K562 (cell line): ENCODE measurements around the gene MDM4. TPM values are rescaled to one million over a fixed set of nuclear protein-coding genes. Genes with fewer than 3 reads are reported as not detected.

Experiments used
- BCL6 ChIP-seq: fragments of 250-450 bp; sonication (Bioruptor Pico); IDR thresholded peaks from 2 replicates; pipeline ENCODE4 v1.4.0; 2020
- COPS2 ChIP-seq: fragments of 450-650 bp; conservative IDR thresholded peaks from 2 replicates; pipeline ENCODE4 v1.6.1; 2016; ENCODE audit warnings: mild to moderate bottlenecking, moderate library complexity
- CXXC5 ChIP-seq: fragments of 250-450 bp; sonication (Bioruptor Pico); IDR thresholded peaks from 2 replicates; pipeline ENCODE4 v1.8.0; 2022; ENCODE audit warnings: inconsistent platforms, mild to moderate bottlenecking, moderate library complexity
- FOXA3 ChIP-seq, 2 experiments: fragments of 450-650 bp in 1 of 2; sonication (generic) in 1 of 2; formaldehyde crosslinking; IDR thresholded peaks in 1 of 2; conservative IDR thresholded peaks in 1 of 2; 2 replicates each; pipeline versions ENCODE4 v1.4.0 to v1.8.0; 2020 to 2022; ENCODE audit warnings: mild to moderate bottlenecking in 2 of 2, missing genetic modification reagents in 1 of 2
- GATAD2B ChIP-seq: fragments of 450-650 bp; IDR thresholded peaks from 2 replicates; pipeline ENCODE4 v1.6.1; 2017; ENCODE audit warnings: mild to moderate bottlenecking, borderline replicate concordance
- ILK ChIP-seq: fragments of 450-650 bp; IDR thresholded peaks from 2 replicates; pipeline ENCODE4 v1.6.1; 2016; ENCODE audit warnings: missing genetic modification characterization, low read depth, mild to moderate bottlenecking, missing compliant biosample characterization, moderate library complexity, borderline replicate concordance
- KLF6 ChIP-seq: fragments of 250-450 bp; sonication (Bioruptor Pico); IDR thresholded peaks from 2 replicates; pipeline ENCODE4 v1.4.0; 2020; ENCODE audit warnings: mild to moderate bottlenecking, moderate library complexity, borderline replicate concordance
- MIER1 ChIP-seq: fragments of 450-650 bp; IDR thresholded peaks from 2 replicates; pipeline ENCODE4 v1.6.1; 2016; ENCODE audit warnings: antibody characterized with exemption, mild to moderate bottlenecking, low read depth
- MTA2 ChIP-seq: fragments of 450-650 bp; IDR thresholded peaks from 2 replicates; pipeline ENCODE4 v1.6.1; 2016; ENCODE audit warnings: low read depth
- RFX5 ChIP-seq: IDR thresholded peaks from 2 replicates; pipeline ENCODE4 v1.6.1; 2011; ENCODE audit warnings: low read depth, mild to moderate bottlenecking, improper control_type of control experiment, low read length
- SIX5 ChIP-seq, 2 experiments: IDR thresholded peaks; 2 replicates each; pipeline ENCODE4 v1.6.1; 2011; ENCODE audit warnings: low read length in 2 of 2, borderline replicate concordance in 1 of 2, low read depth in 1 of 2, mild to moderate bottlenecking in 1 of 2, moderate library complexity in 1 of 2; ENCODE audit not compliant: insufficient read depth in 1 of 2
- TBL1XR1 ChIP-seq, 2 experiments: IDR thresholded peaks; 2 replicates each; pipeline ENCODE4 v1.6.1; 2012; ENCODE audit warnings: improper control_type of control experiment in 2 of 2, low read length in 2 of 2, mild to moderate bottlenecking in 1 of 2
- TCF7 ChIP-seq: sonication (generic); IDR thresholded peaks from 2 replicates; pipeline ENCODE4 v1.6.1; 2016; ENCODE audit warnings: antibody characterized with exemption, borderline replicate concordance
- ZMIZ1 ChIP-seq, 2 experiments: fragments of 150-350 bp in 1 of 2; IDR thresholded peaks; 2 replicates each; pipeline ENCODE4 v1.6.1; 2012 to 2016; ENCODE audit warnings: low read depth in 2 of 2, low read length in 2 of 2, mild to moderate bottlenecking in 1 of 2, moderate library complexity in 1 of 2
- ZNF518B ChIP-seq: fragments of 250-450 bp; sonication (Bioruptor Pico); IDR thresholded peaks from 2 replicates; pipeline ENCODE4 v1.5.0; 2021; ENCODE audit warnings: mild to moderate bottlenecking, moderate library complexity
- ZNF696 ChIP-seq: fragments of 250-450 bp; sonication (Bioruptor Pico); conservative IDR thresholded peaks from 2 replicates; pipeline ENCODE4 v1.4.0; 2020; ENCODE audit warnings: mild to moderate bottlenecking, moderate library complexity
- ZNF707 ChIP-seq: fragments of 250-450 bp; sonication (Bioruptor Pico); conservative IDR thresholded peaks from 2 replicates; pipeline ENCODE4 v1.8.0; 2022; ENCODE audit warnings: inconsistent platforms, mild to moderate bottlenecking, moderate library complexity
- ZNF778 ChIP-seq: fragments of 450-650 bp; formaldehyde crosslinking; IDR thresholded peaks from 2 replicates; pipeline ENCODE4 v1.4.0; 2020; ENCODE audit warnings: mild to moderate bottlenecking, moderate library complexity
- polyA plus RNA-seq, 8 experiments: library from polyadenylated mRNA; depleted of rRNA in 4 of 8; stranded (reverse) in 5 of 8; unstranded in 3 of 8; fragments of >200 nt; fragmentation: Nextera tagmentation in 2 of 8; fragmentation: Illumina TruSeq in 1 of 8; extraction: Ambion mirVana in 2 of 8; extraction: Trizol in 1 of 8; gene quantifications; 2 replicates each; pipeline versions ENCODE4 v1.2.1 to v1.2.3, GENCODE V29; 2011 to 2014; ENCODE audit warnings: inconsistent platforms in 1 of 8, missing spikeins in 1 of 8
- total RNA-seq, 7 experiments: library from RNA; depleted of rRNA in 6 of 7; stranded (reverse); fragments of >200 nt in 6 of 7; fragmentation: Illumina TruSeq in 2 of 7; extraction: Trizol in 2 of 7; gene quantifications; 2 replicates each; pipeline versions ENCODE4 v1.2.1 to v1.2.3, GENCODE V29; 2011 to 2021; ENCODE audit warnings: low replicate concordance in 1 of 7
- TF ChIP-seq, protein P1 (sequence below): IDR thresholded peaks from 3 replicates; pipeline ENCODE4 v1.6.1; 2011; ENCODE audit warnings: borderline replicate concordance, mild to moderate bottlenecking; ENCODE audit not compliant: insufficient read length, insufficient read depth

The MDM4 gene
- total and polyA plus RNA-seq, 9 of the 15 experiments (the other 6 are each of a cell fraction or from before 2014, with no cell fraction given) = 3.3 to 61.7 (median 21.2) TPM

DNA sequence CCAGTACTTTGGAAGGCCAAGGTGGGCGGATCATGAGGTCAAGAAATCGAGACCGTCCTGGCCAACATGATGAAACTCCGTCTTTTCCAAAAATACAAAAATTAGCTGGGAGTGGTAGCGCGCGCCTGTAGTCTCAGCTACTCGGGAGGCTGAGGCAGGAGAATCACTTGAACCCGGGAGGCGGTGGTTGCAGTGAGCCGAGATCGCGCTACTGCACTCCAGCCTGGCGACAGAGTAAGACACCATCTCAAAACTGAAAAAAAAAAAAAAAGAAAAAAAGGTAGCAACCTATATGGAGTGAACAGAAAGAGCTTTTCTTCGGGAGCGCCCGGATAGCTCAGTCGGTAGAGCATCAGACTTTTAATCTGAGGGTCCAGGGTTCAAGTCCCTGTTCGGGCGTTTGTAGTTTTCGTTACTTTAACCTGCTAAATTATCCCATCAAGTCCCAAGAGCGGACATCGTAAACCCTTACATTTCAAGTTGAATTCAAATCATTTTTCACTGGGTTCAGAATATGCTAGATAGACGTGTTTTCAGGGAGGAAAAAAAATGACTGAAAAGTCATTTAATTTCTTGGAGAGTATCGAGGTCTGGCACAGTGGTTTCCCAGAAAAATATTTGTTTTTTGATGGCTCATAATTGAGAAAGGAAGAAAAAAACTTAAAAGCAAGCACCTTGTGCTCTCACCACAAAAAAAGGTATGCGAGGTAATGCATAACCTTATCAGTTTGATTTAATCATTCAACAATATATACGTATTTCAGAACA lies 9.8 kb upstream of the MDM4 start (continued):
- TF ChIP-seq, protein P1, sequence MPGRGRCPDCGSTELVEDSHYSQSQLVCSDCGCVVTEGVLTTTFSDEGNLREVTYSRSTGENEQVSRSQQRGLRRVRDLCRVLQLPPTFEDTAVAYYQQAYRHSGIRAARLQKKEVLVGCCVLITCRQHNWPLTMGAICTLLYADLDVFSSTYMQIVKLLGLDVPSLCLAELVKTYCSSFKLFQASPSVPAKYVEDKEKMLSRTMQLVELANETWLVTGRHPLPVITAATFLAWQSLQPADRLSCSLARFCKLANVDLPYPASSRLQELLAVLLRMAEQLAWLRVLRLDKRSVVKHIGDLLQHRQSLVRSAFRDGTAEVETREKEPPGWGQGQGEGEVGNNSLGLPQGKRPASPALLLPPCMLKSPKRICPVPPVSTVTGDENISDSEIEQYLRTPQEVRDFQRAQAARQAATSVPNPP = no peak
- TF ChIP-seq ZNF518B (CRISPR knock-in tag) = no peak
- no peak for TF ChIP-seq ZNF778
- peak; percentile 78; the same call in 1 of the 2 replicates for TF ChIP-seq ZNF696 (CRISPR knock-in tag)
- TF ChIP-seq GATAD2B = no peak
- no peak for TF ChIP-seq SIX5 (IDR thresholded peaks at IDR 0.05; ENCODE audit: borderline replicate concordance in 1 of 2, insufficient read depth in 1 of 2, low read depth in 1 of 2, low read length in 2 of 2)
- TF ChIP-seq COPS2 = no peak
- TF ChIP-seq ZMIZ1 (IDR thresholded peaks at IDR 0.05; ENCODE audit: low read depth in 2 of 2, low read length in 2 of 2) = peak in 1 of 2 experiments; percentile 57; a peak in 1 of 4 replicates
- peak; percentile 21; the same call in 1 of the 2 replicates for TF ChIP-seq MTA2
- TF ChIP-seq CXXC5 = peak; percentile 63
- no peak for TF ChIP-seq ILK (tag)
- TF ChIP-seq TCF7 = 0 out of 2 replicates have a peak, but pooled peaks have one; percentile 24
- TF ChIP-seq FOXA3 (CRISPR knock-in tag; conservative IDR thresholded peaks at IDR 0.05 in 1 of 2, IDR thresholded peaks at IDR 0.05 in 1 of 2) = peak in 1 of 2 experiments; percentile 20; a peak in 1 of 4 replicates
- no peak for TF ChIP-seq KLF6 (CRISPR knock-in tag)
- peak; percentile 79; the same call in 1 of the 2 replicates for TF ChIP-seq RFX5
- peak; percentile 60 to 91; a peak in 3 of 4 replicates for TF ChIP-seq TBL1XR1 (IDR thresholded peaks at IDR 0.05; ENCODE audit: low read length in 2 of 2)
- TF ChIP-seq MIER1 = 0 out of 2 replicates have a peak, but pooled peaks have one; percentile 4
- no peak for TF ChIP-seq BCL6 (CRISPR knock-in tag)
- TF ChIP-seq ZNF707 = no peak
